Stimulated activated CD4-positive, alpha-beta T cell treated with anti-CD3 and anti-CD28 coated beads, TNF-alpha, amount 100 ng/mL, for 4 hours (primary cell): Measurements from ENCODE around the gene ATE1.
"Not testable (repeated sequence)": the region's sequence is repeated elsewhere in the genome, so short reads cannot be mapped to it uniquely, and the experiment has no call there.

Experiments
- DNase-seq, 3 experiments: peaks; one replicate each; pipeline ENCODE4 v3.0.0-alpha.2; 2020; ENCODE audit warnings: low read depth in 3 of 3

The ATE1 gene

DNA sequence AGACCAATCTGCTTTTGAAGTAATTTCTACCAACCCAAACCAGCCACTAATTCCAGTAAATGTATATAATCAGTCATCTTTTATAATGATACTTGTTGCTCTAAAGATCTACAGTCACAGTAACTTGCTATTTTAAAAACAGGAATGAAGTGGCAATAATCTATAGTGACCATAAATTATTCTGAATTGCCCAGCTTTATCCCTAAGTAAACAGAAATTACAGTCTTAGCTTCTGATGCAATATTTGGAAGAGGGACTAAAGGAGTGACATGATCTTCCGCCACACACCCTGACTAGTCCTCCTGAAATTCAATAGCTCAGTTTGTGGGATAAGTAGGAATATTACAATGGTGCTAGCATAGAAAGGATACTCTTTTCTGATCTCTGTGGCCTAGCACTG, 96.1 kb downstream of the ATE1 start:
- DNase-seq, result no peak

DNA sequence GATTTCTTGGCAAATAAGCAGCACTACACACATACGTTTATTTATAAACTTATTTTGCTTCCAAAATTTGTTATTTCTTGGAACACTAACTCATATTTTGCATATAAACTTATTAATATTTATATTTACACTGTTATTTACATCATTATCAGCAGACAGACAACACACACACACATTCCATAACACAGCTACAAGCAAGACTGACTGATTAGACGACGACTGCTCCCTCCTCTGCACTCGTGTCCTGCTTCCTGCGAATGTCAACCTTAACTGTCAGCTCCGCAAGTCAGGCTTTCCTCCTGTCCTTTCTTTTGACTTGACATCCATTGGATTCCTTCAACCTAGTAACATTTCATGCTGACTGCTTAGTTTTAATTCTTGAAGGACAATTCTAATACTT, 96.6 kb downstream of the ATE1 start:
- no peak for DNase-seq

DNA sequence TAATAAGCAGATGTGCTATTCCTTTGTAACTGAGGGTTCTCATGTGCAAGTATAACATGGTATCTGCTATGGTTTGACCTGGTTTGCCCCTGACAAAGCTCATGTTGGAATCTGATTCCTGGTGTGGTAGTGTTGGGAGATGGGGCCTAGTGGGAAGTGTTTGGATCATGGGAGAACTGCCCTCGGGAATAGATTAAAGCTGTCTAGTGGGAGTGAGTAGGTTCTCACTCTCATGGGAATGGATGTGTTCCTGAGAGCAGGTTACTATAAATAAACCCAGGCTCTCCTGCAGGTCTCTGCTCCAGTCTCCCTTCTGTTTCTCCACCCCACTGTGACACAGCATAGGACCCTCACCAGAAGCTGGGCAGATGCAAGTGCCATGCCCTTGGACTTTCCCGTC, 97.7 kb downstream of the ATE1 start:
- no peak for DNase-seq

DNA sequence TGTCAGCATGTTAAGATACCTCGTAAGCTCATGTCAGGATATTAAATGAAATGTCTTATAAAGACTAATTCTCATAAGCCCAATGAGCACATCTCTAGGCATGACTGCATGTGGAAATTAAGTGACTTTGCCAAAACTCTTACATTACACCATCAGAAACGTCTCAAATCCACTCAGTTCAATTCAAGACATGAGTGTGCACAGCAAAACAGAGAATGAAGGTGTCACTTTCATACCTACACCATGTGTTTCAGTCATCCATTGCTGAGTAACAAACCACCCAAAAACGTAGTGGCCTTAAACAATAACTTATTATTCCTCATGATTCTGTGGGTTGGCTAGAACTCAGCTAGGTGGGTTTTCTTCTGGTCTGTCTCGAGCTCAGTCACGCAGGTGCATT, 99.8 kb downstream of the ATE1 start:
- no peak for DNase-seq

DNA sequence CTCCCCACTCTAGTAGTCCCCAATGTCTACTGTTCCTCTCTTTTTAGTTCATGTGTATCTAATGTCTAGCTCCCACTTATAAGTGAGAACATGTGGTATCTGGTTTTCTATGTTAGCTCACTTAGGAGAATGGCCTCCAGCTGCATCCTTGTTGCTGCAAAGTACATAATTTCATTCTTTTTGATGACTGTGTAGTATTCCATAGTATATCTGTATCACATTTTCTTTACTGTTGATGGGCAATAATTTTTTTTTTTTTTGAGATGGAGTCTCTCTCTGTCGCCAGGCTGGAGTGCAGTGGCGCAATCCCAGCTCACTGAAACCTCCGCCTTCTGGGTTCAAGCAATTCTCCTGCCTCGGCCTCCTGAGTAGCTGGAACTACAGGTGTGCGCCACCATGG, 101.1 kb downstream of the ATE1 start:
- not testable (repeated sequence) for DNase-seq

DNA sequence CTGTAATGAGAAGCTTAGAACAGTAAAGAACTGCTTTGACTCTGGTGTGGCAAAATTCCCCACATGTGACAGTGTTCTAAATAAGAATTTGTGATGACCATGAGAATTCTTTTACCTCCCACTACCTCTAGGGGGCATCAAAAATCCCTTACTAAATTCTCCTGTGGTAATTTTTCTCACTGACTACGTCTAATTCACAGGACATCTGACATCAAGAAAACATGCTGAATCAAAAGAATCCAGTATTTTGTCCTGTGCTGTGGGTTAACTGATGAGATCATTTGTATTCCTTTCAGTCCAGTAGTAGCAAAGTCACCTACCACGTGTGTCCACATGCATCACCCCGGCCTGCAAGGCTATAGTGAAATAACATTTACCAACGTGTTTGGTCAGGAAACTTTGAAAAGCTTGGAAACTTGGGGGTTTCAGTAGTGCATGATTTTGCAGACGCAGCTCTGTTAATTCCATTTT, 103.8 kb downstream of the ATE1 start:
- DNase-seq, result no peak

DNA sequence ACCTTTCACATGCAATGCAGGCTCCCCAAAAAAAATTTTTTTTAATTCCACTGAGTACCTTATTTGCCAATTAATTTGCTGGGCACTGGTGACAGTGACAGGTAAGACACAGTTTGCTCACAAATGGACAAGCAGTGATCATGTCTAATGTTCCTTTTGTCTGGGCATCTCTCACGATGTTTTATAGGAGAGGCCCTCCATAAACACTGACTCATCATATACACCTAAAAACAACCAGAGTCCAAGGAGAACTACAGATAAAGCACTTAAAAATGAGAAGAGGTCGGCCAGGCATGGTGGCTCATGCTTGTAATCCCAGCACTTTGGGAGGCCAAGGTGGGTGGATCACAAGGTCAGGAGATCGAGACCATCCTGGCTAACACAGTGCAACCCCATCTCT, 105.1 kb downstream of the ATE1 start:
- no peak for DNase-seq

DNA sequence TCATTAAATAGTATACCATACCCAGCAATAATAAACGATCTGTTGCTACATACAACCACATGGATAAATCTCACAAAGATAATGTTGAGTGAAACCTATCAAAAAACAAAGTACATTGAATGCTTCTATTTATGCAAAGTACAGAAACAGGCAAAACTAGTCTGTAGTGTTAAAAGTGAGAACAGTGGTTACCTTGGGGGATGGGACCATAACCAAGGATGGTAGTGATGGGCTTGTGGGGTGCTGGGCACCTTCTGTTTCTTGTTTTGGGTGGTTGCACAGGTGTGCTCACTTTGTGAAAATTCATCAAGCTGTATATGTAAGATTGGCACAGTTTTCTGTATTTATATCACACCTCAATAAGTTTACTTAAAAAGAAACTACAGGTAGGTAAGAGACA, 105.7 kb downstream of the ATE1 start:
- DNase-seq, result no peak

DNA sequence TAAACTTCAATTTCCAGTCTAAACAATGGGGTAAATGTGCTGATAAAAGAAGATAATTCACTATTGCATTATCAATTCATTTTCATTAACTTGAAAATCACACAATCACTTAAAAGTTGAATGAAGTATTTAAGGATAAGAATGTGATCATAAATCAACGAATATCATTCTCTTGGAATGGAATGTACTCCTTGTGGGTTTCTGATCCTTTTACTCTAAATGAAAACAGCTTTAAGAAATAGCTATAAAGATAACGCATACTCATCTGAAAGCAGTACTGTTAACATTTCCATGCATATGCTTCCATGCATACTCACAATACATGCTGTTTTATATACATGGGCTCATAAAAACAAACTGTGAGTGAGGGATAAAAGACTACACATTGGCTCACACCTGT, 108.8 kb downstream of the ATE1 start:
- DNase-seq, result no peak

DNA sequence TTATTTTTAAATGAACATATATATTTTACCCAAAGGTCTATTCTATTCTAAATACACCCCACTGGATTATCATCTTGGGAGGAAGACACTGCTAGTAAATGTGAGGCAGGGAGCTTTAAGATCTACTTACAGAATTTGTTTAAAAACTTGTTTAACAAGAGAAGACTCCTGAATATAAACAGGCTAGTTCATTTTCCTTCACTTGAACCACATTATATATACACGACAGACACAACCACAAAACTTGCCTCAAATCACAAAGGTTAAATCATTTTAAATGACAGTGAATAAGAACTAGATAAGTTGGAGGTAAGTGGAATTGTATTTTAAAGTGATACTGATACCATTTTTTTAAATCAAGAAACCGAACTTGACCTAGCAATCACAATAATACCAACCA, 109.2 kb downstream of the ATE1 start:
- DNase-seq, result no peak

DNA sequence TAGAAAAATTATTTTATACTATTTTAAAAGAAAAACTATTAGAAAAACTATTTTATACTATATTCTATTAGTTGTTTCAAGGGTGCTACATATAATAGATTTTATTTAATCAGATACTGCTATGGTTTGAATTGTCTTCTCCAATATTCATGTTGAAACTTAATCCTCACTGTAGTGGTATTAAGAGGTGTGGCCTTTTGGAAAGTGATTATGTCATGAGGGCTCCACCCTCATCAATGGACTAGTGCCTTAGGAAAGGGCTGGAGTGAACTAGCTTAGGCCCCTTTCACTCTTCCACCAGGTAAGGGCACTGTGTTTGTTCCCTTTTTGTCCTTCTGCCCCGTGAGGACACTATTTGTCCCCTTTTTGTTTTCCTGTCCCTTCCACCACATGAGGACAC, 111.6 kb downstream of the ATE1 start:
- DNase-seq, result no peak

DNA sequence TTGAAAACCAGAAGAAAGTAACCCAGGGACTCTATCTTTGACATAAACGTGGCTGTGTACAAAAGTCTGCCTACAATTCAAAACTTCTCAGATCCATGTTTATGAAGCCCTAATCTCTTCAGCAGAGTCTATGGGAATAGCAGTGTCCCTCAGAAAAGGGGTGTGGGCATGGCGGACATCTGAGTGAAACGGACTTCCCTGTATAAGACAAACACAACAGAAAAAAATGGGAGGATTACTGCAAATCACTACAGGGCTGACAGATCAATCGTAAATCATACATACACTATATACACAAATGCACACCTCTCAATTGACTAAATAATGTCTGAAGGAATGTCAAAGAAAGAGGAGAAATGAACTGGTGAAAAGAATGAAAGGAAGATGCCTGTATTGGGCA, 114.0 kb downstream of the ATE1 start:
- DNase-seq, result no peak

DNA sequence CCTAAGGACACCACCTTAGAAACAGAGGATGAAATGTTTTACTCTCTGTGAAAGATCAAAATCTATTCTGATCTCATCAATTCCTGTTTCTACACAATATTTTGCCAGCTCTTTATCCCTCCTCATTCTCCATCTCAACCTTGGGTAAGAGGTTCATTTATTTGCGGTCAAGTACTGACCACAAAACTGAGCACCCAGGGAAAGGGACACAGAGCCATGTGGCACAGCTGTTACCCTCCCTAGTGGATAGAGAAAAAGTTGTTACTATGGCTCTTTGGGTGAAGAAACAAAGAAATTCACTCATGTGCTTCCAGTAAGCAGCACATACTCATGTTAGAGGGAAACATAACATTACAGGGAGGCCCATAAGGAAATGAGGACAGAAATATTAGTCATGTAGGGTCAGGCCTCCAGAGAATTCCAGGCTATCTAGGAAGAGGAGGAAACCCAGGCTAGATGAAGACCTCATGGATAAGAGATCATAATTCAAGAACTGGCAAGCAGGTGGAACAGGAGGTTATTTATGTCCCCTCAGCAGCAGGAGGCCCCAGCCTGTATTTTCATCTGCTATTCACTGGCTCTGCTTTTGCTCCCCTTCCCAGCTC, 114.5 kb downstream of the ATE1 start:
- DNase-seq, result no peak

DNA sequence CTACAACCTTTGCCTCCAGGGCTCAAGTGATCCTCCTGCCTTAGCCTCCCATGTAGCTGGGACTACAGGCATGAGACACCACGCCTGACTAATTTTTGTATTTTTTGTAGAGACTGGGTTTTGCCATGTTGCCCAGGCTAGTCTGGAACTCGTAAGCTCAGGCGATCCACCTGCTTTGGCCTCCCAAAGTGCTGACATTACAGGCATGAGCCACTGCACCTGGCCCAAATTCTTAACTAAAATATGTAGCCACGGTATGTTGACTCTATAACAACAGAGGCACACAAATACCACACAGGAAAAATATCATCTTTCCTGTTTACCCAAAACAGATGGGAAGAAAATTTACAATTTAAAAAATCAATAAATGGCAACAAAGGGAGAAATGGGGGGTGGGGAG, 115.8 kb downstream of the ATE1 start:
- no peak for DNase-seq

DNA sequence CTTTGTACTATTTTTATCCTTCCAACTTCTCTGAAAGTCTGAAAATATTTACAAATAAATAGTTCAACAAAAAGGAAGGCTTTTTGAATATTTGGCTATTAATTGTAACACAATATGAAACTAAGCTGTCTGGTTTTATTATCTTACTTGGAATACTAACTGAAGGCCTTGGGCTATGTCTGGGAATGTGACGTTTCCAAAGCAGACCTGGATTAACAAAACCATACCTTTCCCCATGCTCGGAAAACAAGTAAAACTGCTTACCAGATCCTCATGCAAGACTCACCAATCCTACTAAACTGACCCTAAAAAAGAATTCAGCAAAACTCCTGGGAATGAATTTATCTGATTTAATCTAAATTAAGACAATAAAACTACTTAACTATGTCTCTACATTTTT, 116.4 kb downstream of the ATE1 start:
- DNase-seq, result no peak

DNA sequence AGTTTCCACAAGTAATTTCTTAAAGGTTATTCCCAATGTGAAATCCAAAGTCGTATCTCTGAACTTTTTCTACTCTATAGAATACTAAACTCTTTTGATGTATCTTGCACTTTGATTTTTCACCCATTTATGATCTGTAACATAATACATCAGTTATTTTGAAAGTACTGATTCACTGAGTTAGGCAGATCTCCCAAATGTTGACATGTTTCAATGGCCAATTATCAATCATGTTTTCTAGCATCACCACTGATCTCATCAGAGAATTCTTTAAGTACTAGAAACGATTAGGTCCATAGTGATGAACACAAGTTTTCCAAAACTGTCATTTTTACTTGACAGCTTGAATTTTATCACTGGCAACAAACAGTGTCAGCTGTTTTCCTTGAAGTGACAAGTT, 119.0 kb downstream of the ATE1 start:
- DNase-seq, result no peak

DNA sequence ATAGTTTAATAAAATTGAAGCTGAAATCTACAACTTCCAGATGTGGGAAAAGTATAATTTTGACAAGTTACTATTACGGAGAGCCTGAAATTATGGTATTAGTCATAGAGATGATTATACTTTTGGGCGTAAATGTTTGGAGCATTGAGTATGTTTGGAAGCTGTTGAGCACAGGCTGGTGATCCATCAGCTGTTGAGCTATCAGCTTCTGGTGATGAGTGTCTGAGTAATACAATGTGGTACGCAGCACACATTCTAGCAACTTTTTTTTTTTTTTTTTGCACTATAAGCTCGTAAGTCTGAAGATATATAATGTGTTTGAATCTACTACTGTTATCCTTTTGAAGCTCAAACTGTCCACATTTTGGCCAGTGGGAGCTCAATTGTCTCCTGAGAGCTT, 123.4 kb downstream of the ATE1 start:
- no peak for DNase-seq

DNA sequence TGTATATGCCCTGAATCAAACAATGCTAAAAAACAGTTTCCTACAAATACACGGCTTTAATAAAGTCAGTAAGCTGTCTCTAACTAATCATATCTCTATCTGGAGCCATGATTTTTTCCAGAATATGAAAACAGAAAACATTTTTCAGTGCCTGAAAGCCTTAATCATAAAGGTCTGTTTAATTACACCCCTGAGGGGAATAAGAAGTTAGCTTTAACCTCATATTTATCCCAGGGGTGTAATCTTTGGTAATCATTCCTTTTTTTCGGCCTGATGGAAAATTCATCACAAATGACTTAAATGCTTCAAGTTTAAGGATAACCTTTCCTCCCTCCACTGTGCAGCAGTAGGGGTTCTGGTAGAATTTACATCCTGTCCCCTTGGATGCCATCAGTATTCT, 124.2 kb downstream of the ATE1 start:
- no peak for DNase-seq

DNA sequence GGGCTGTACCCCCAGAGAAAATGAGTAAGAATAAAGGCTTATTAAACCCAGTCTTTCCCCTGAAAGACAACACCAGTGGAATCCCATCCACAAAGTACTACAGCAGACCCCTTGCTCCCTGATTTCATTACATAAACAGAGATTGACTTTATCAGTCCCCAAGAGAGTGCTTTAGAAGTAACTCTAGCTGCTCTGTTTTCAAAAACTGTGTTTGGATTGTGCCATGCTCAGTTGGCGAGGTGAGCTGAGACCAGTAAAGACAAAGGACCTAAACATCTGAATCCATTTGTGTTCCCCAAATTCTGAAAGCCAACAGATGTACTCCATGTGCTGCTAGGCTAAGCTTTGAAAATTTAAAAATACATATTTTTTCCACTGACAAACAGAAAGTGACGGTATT, 127.0 kb downstream of the ATE1 start:
- no peak for DNase-seq

DNA sequence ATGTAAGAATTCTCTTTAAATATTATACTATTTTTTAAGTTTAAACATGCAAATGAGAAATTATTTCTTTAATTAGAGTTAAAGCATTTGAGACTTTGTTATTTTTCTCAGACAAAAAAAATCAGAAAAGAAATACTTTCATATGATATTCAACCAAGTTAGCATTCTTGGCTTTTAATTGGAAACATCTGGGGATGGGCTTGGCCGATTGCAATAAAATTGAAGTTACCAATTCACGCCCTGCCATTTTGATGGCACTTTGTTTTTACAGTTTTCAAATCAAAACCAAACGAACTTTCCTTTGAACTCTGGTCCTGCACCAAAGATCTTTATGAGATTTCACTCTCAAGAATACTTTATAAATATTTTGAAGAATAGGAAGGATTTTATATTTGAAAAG, 127.7 kb downstream of the ATE1 start:
- no peak for DNase-seq

DNA sequence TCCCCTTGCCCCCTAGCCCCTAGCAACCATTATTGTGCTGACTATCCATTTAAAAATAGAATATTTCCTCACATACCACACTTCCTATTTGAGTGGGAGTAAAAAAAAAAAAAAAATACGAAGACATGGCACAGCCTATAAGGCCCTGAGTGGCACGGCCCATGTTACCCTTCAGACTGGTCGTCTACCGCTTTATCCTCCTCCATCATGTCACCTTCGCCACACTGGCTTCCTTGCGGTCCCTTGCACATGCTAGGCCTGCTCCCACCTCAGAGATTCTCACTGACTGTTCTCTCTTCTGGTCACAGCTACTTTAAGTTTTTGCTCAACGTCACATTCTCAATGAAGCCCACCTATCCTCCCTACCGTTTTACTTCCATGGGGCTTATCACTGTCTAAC, 130.3 kb downstream of the ATE1 start:
- DNase-seq, result no peak

DNA sequence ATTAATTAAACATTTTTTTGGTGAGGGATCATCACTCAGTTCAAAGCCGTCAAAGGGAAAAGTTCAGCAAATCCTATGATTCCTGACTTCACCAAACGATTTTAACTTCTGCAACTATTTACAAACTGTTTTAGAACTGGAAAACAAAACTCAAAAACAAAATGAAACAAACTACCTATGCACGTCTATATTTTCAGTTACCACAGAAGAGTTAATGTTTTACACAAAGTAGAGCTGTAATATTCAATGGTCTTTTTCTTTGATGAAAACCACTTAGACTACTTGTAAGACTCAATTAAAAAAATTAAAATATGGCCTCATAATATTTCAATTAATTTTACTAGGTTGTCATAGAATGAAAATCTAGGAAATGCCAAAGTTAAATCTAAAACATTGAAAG, 131.5 kb downstream of the ATE1 start:
- DNase-seq, result no peak

DNA sequence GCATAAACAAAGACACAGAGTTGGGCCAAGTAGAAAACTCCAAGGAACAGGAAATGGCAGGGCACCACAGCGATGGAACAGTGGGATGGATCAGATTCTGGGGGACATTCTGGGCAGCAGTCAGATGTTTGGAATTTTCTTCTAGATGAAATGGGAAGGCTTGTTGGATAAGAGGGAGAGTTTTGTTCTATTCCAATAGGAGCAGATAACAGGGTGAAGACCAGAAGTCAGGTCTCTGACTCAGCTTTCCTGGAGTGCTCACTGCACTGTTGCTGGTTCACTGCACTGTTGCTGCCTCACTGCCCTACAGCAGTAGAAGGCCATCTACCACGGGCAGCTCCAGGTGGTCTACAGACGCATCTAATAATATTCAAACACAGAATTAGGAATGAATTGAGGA, 135.6 kb downstream of the ATE1 start:
- DNase-seq, result no peak

DNA sequence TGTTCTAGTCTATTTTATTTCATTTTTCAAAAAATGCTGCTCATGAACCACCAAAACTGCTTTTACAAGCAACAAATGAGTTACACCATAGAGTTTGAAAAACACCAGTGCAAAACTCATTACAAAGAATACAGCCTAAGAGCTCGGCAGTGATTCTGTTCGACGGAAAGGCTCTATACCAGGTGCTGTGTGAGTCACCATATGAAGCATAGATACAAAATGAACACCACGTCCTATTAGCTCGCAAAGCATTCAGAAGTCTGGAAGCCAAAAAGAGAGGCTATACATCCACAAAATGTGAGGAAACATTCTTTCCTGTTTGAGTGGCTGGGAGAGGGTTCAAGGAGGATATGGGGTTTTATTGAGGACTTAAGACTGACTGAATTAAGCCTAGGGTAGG, 136.1 kb downstream of the ATE1 start:
- no peak for DNase-seq

DNA sequence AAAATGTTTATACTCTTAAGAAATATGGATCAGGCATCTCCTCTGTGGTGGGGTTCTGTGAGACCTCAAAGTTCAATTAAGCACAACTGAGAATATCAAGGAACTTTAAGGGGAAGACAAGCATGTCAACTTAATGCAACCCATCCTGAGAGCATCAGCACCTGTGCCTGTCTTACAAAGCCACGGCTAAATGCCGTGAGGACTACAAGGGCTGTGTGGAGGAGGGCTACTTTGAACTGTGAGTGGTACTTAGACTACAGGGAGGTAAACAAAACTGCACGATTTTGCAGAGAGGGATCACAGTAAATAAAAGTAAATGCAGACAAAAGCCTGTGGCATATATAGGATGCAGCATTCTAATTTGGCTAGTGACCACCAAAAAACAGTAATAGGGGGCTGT, 139.1 kb downstream of the ATE1 start:
- no peak for DNase-seq
